GM12875 (cell line): ENCODE measurements around the gene MAML2.

ENCODE experiments used
- H3K4me3 ChIP-seq: one replicate; pipeline ENCODE4 v1.5.1; 2011; ENCODE audit warnings: low read depth, low read length, control low read depth
- CTCF ChIP-seq: IDR thresholded peaks from 2 replicates; pipeline ENCODE4 v1.5.1; 2011; ENCODE audit warnings: low read depth, mild to moderate bottlenecking, control low read depth, inconsistent platforms, low read length, moderate library complexity, borderline replicate concordance; ENCODE audit not compliant: insufficient read depth

Gene MAML2

GRCh38 chr11:96237766-96238266 lies 105.2 kb downstream of the MAML2 start:
- no peak for TF ChIP-seq CTCF
- H3K4me3 ChIP-seq: no peak overlapping the region

- H3K4me3 ChIP-seq: no peak overlapping the region
- TF ChIP-seq CTCF: no peak
Measured at GRCh38 chr11:96235751-96236150, 107.2 kb downstream of the MAML2 start.

- no peak overlapping the region for H3K4me3 ChIP-seq
Measured at GRCh38 chr11:96234866-96235441, 108.0 kb downstream of the MAML2 start.

GRCh38 chr11:96232132-96232531 lies 110.9 kb downstream of the MAML2 start:
- no peak overlapping the region for H3K4me3 ChIP-seq
- no peak for TF ChIP-seq CTCF

More at GRCh38 chr11:96234866-96235441, 108.0 kb downstream of the MAML2 start:
- TF ChIP-seq CTCF: no peak

GRCh38 chr11:96230686-96231085 lies 112.3 kb downstream of the MAML2 start:
- H3K4me3 ChIP-seq: no peak overlapping the region
- no peak for TF ChIP-seq CTCF

GRCh38 chr11:96229354-96229977 lies 113.5 kb downstream of the MAML2 start:
- no peak overlapping the region for H3K4me3 ChIP-seq
- TF ChIP-seq CTCF: no peak

GRCh38 chr11:96228910-96229309 lies 114.1 kb downstream of the MAML2 start:
- no peak overlapping the region for H3K4me3 ChIP-seq
- TF ChIP-seq CTCF: no peak
